ENCODE results near the gene ITGA7.

Gene ITGA7

GRCh38 chr12:55720071-55720564, 12.4 kb upstream of the ITGA7 start, which contains the start of gene RDH5:
Gene RDH5 (plus strand): TSS chr12:55720393. CDS start chr12:55721185, 792 bp downstream.
- Histone ChIP-seq H4K91ac (ENCODE audit: low read length) (no peak within 1 kb of the TSS), H3K36me3 (ENCODE audit: control insufficient read depth in 1 of 2, insufficient read depth in 2 of 2, low read depth in 1 of 2, low read length in 2 of 2) (peaks cover 25 to 31% of the 10 kb centered on the region in 2 experiments), H3K27me3 (ENCODE audit: control insufficient read depth in 1 of 2, insufficient read depth in 1 of 2, low read length in 2 of 2) (no peaks in the 10 kb centered on the region), H2AK5ac (ENCODE audit: low read length, severe bottlenecking) (peak within 1 kb of the TSS; percentile 59), H2BK12ac (ENCODE audit: low read length in 2 of 2) (no peak within 1 kb of the TSS), H3K9me3 (ENCODE audit: control insufficient read depth, low read length) (no peaks in the 10 kb centered on the region), H3K4me1 (ENCODE audit: control insufficient read depth, insufficient read depth, low read depth, low read length) (peaks cover 56% of the 10 kb centered on the region), H3K4ac (ENCODE audit: low read depth in 1 of 2, low read length in 2 of 2) (no peak within 1 kb of the TSS), H3K4me2 (ENCODE audit: low read length, poor library complexity, severe bottlenecking) (no peak within 1 kb of the TSS), H3K79me1 (replicated peaks; ENCODE audit: low read length, poor library complexity, severe bottlenecking) (peaks cover 14% of the 10 kb centered on the region), H3K23ac (ENCODE audit: low read length in 2 of 2) (peak within 1 kb of the TSS in 1 of 2 experiments; percentile 71), H2BK15ac (ENCODE audit: low read depth, poor library complexity, severe bottlenecking) (peak within 1 kb of the TSS; percentile 41), H3K9ac (ENCODE audit: low read length) (peak within 1 kb of the TSS; percentile 92), H2BK5ac (ENCODE audit: low read depth, low read length, poor library complexity, severe bottlenecking) (no peak within 1 kb of the TSS), H3K14ac (ENCODE audit: low read length in 2 of 2) (no peak within 1 kb of the TSS), H3K27ac (ENCODE audit: low read length, poor library complexity, severe bottlenecking) (peak within 1 kb of the TSS; percentile 58), H4K8ac (ENCODE audit: low read length) (no peak within 1 kb of the TSS), H2BK120ac (ENCODE audit: low read depth, low read length) (no peak within 1 kb of the TSS), H2AFZ (ENCODE audit: low read depth, low read length) (no peak within 1 kb of the TSS), H3K4me3 (ENCODE audit: insufficient read depth in 1 of 2, low read depth in 1 of 2, low read length in 2 of 2) (peak within 1 kb of the TSS in 1 of 2 experiments; percentile 78), H3K18ac (ENCODE audit: low read depth in 1 of 2, low read length in 2 of 2) (no peak within 1 kb of the TSS)
- DNase-seq = no peak
- 76% methylated on average over 5 of the region's 6 CpGs for WGBS

- H2BK15ac ChIP-seq (ENCODE audit: low read depth, poor library complexity, severe bottlenecking) = peak overlapping the region; percentile 41
- H2BK120ac ChIP-seq (ENCODE audit: low read depth, low read length) = no peak overlapping the region
- H3K36me3 ChIP-seq (ENCODE audit: control insufficient read depth in 1 of 2, insufficient read depth in 2 of 2, low read depth in 1 of 2, low read length in 2 of 2) = peaks cover 18 to 24% of the 10 kb centered on the region in 2 experiments
- H3K23ac ChIP-seq (ENCODE audit: low read length in 2 of 2) = no peak overlapping the region
- no peak overlapping the region for H3K18ac ChIP-seq (ENCODE audit: low read depth in 1 of 2, low read length in 2 of 2)
- H3K27me3 ChIP-seq (ENCODE audit: control insufficient read depth in 1 of 2, insufficient read depth in 1 of 2, low read length in 2 of 2) = no peaks in the 10 kb centered on the region
- H4K8ac ChIP-seq (ENCODE audit: low read length) = no peak overlapping the region
- no peak overlapping the region for H3K14ac ChIP-seq (ENCODE audit: low read length in 2 of 2)
- no peak overlapping the region for H3K4ac ChIP-seq (ENCODE audit: low read depth in 1 of 2, low read length in 2 of 2)
- H3K27ac ChIP-seq (ENCODE audit: low read length, poor library complexity, severe bottlenecking) = no peak overlapping the region
- H3K4me2 ChIP-seq (ENCODE audit: low read length, poor library complexity, severe bottlenecking) = no peak overlapping the region
- H2AFZ ChIP-seq (ENCODE audit: low read depth, low read length) = no peak overlapping the region
- peak overlapping the region; percentile 92 for H3K9ac ChIP-seq (ENCODE audit: low read length)
- peaks cover 13% of the 10 kb centered on the region for H3K79me1 ChIP-seq (replicated peaks; ENCODE audit: low read length, poor library complexity, severe bottlenecking)
- H2BK5ac ChIP-seq (ENCODE audit: low read depth, low read length, poor library complexity, severe bottlenecking) = no peak overlapping the region
- peak overlapping the region in 1 of 2 experiments; percentile 78 for H3K4me3 ChIP-seq (ENCODE audit: insufficient read depth in 1 of 2, low read depth in 1 of 2, low read length in 2 of 2)
- DNase-seq = no peak
- WGBS = 98% methylated on average over 6 of the region's 7 CpGs
- H2AK5ac ChIP-seq (ENCODE audit: low read length, severe bottlenecking) = no peak overlapping the region
- H3K4me1 ChIP-seq (ENCODE audit: control insufficient read depth, insufficient read depth, low read depth, low read length) = peaks cover 53% of the 10 kb centered on the region
- no peak overlapping the region for H2BK12ac ChIP-seq (ENCODE audit: low read length in 2 of 2)
- no peaks in the 10 kb centered on the region for H3K9me3 ChIP-seq (ENCODE audit: control insufficient read depth, low read length)
- no peak overlapping the region for H4K91ac ChIP-seq (ENCODE audit: low read length)
Observed at GRCh38 chr12:55719371-55719770, 11.7 kb upstream of the ITGA7 start.

GRCh38 chr12:55718624-55719275, 11.0 kb upstream of the ITGA7 start:
- Histone ChIP-seq H3K9me3 (ENCODE audit: control insufficient read depth, low read length) (no peaks in the 10 kb centered on the region), H2BK5ac (ENCODE audit: low read depth, low read length, poor library complexity, severe bottlenecking) (no peak overlapping the region), H2AK5ac (ENCODE audit: low read length, severe bottlenecking) (peak overlapping the region; percentile 46), H3K4me1 (ENCODE audit: control insufficient read depth, insufficient read depth, low read depth, low read length) (peaks cover 47% of the 10 kb centered on the region), H2BK15ac (ENCODE audit: low read depth, poor library complexity, severe bottlenecking) (peak overlapping the region; percentile 41), H3K27me3 (ENCODE audit: control insufficient read depth in 1 of 2, insufficient read depth in 1 of 2, low read length in 2 of 2) (no peaks in the 10 kb centered on the region), H3K27ac (ENCODE audit: low read length, poor library complexity, severe bottlenecking) (no peak overlapping the region), H3K4ac (ENCODE audit: low read depth in 1 of 2, low read length in 2 of 2) (no peak overlapping the region), H3K36me3 (ENCODE audit: control insufficient read depth in 1 of 2, insufficient read depth in 2 of 2, low read depth in 1 of 2, low read length in 2 of 2) (peaks cover 12 to 17% of the 10 kb centered on the region in 2 experiments), H4K8ac (ENCODE audit: low read length) (no peak overlapping the region), H3K79me1 (replicated peaks; ENCODE audit: low read length, poor library complexity, severe bottlenecking) (peaks cover 8% of the 10 kb centered on the region), H3K9ac (ENCODE audit: low read length) (peak overlapping the region; percentile 92), H2BK12ac (ENCODE audit: low read length in 2 of 2) (no peak overlapping the region), H3K18ac (ENCODE audit: low read depth in 1 of 2, low read length in 2 of 2) (no peak overlapping the region), H3K4me2 (ENCODE audit: low read length, poor library complexity, severe bottlenecking) (no peak overlapping the region), H3K4me3 (ENCODE audit: insufficient read depth in 1 of 2, low read depth in 1 of 2, low read length in 2 of 2) (peak overlapping the region in 1 of 2 experiments; percentile 78), H2BK120ac (ENCODE audit: low read depth, low read length) (no peak overlapping the region), H3K14ac (ENCODE audit: low read length in 2 of 2) (no peak overlapping the region), H2AFZ (ENCODE audit: low read depth, low read length) (no peak overlapping the region), H4K91ac (ENCODE audit: low read length) (no peak overlapping the region), H3K23ac (ENCODE audit: low read length in 2 of 2) (no peak overlapping the region)
- 97% methylated on average over 2 of the region's 4 CpGs for WGBS
- DNase-seq = no peak

GRCh38 chr12:55718015-55718414, 10.3 kb upstream of the ITGA7 start:
- no peak for DNase-seq
- Histone ChIP-seq H4K91ac (ENCODE audit: low read length) (no peak overlapping the region), H3K4me2 (ENCODE audit: low read length, poor library complexity, severe bottlenecking) (peak overlapping the region; percentile 8), H3K18ac (ENCODE audit: low read depth in 1 of 2, low read length in 2 of 2) (no peak overlapping the region), H3K14ac (ENCODE audit: low read length in 2 of 2) (no peak overlapping the region), H3K79me1 (replicated peaks; ENCODE audit: low read length, poor library complexity, severe bottlenecking) (peaks cover 8% of the 10 kb centered on the region), H2AK5ac (ENCODE audit: low read length, severe bottlenecking) (no peak overlapping the region), H3K27me3 (ENCODE audit: control insufficient read depth in 1 of 2, insufficient read depth in 1 of 2, low read length in 2 of 2) (peaks cover 0 to 3% of the 10 kb centered on the region in 2 experiments), H2BK12ac (ENCODE audit: low read length in 2 of 2) (no peak overlapping the region), H2BK5ac (ENCODE audit: low read depth, low read length, poor library complexity, severe bottlenecking) (no peak overlapping the region), H2BK120ac (ENCODE audit: low read depth, low read length) (no peak overlapping the region), H3K4ac (ENCODE audit: low read depth in 1 of 2, low read length in 2 of 2) (no peak overlapping the region), H2AFZ (ENCODE audit: low read depth, low read length) (no peak overlapping the region), H3K23ac (ENCODE audit: low read length in 2 of 2) (no peak overlapping the region), H3K9ac (ENCODE audit: low read length) (peak overlapping the region; percentile 92), H3K4me3 (ENCODE audit: insufficient read depth in 1 of 2, low read depth in 1 of 2, low read length in 2 of 2) (peak overlapping the region in 1 of 2 experiments; percentile 78), H3K9me3 (ENCODE audit: control insufficient read depth, low read length) (no peaks in the 10 kb centered on the region), H3K36me3 (ENCODE audit: control insufficient read depth in 1 of 2, insufficient read depth in 2 of 2, low read depth in 1 of 2, low read length in 2 of 2) (peaks cover 4 to 12% of the 10 kb centered on the region in 2 experiments), H3K27ac (ENCODE audit: low read length, poor library complexity, severe bottlenecking) (peak overlapping the region; percentile 31), H3K4me1 (ENCODE audit: control insufficient read depth, insufficient read depth, low read depth, low read length) (peaks cover 45% of the 10 kb centered on the region), H2BK15ac (ENCODE audit: low read depth, poor library complexity, severe bottlenecking) (no peak overlapping the region), H4K8ac (ENCODE audit: low read length) (no peak overlapping the region)
- WGBS = 67% methylated on average over 1 of the region's 4 CpGs

Data from mesenchymal stem cell (in vitro differentiated cells and primary cell).